Limb (tissue), 2 donors: Measurements from ENCODE around the gene THSD4.

Experiments
- DNase-seq, 2 donors: peaks; one replicate each; pipeline ENCODE4 v3.0.0-alpha.2; 2016; ENCODE audit errors: extremely low spot score in 2 of 2

THSD4 gene

GRCh38 chr15:71610728-71611552, 495.7 kb downstream of the THSD4 start:
- DNase-seq, result no peak

- DNase-seq, result no peak
Observed at GRCh38 chr15:71611553-71612396, 496.5 kb downstream of the THSD4 start.

- no peak for DNase-seq
Observed at GRCh38 chr15:71612397-71612722, 497.1 kb downstream of the THSD4 start.

- DNase-seq, result no peak
Observed at GRCh38 chr15:71612869-71613268, 497.6 kb downstream of the THSD4 start.

- DNase-seq, result no peak
Observed at GRCh38 chr15:71623111-71623510, 507.8 kb downstream of the THSD4 start.

- DNase-seq, result no peak
Observed at GRCh38 chr15:71626596-71627088, 511.4 kb downstream of the THSD4 start.

- DNase-seq, result no peak
Observed at GRCh38 chr15:71627188-71627587, 511.9 kb downstream of the THSD4 start.

- DNase-seq, result no peak
Observed at GRCh38 chr15:71627604-71628003, 512.3 kb downstream of the THSD4 start.

- DNase-seq, result no peak
Observed at GRCh38 chr15:71628988-71629770, 513.9 kb downstream of the THSD4 start.

GRCh38 chr15:71629781-71630474, 514.7 kb downstream of the THSD4 start:
- no peak for DNase-seq

- DNase-seq, result no peak
Observed at GRCh38 chr15:71630475-71630809, 515.2 kb downstream of the THSD4 start.

GRCh38 chr15:71632576-71633195, 517.4 kb downstream of the THSD4 start:
- no peak for DNase-seq

- DNase-seq, result no peak
Observed at GRCh38 chr15:71634820-71635560, 519.7 kb downstream of the THSD4 start.

GRCh38 chr15:71635735-71636134, 520.5 kb downstream of the THSD4 start:
- DNase-seq, result no peak

GRCh38 chr15:71638876-71639275, 523.6 kb downstream of the THSD4 start:
- no peak for DNase-seq

GRCh38 chr15:71639471-71639870, 524.2 kb downstream of the THSD4 start:
- DNase-seq, result no peak

- no peak for DNase-seq
Observed at GRCh38 chr15:71643918-71644317, 528.6 kb downstream of the THSD4 start.

- DNase-seq, result no peak
Observed at GRCh38 chr15:71646767-71647486, 531.7 kb downstream of the THSD4 start.

GRCh38 chr15:71647487-71647808, 532.2 kb downstream of the THSD4 start:
- no peak for DNase-seq

- no peak for DNase-seq
Observed at GRCh38 chr15:71648095-71648494, 532.8 kb downstream of the THSD4 start.
